GM10847 (cell line): ENCODE results near the gene WDR31.

ENCODE experiments used
- POLR2A ChIP-seq: IDR thresholded peaks from 2 replicates; pipeline ENCODE4 v1.6.1; 2011; ENCODE audit not compliant: insufficient read length; ENCODE audit errors: extremely low read depth

The WDR31 gene

GRCh38 chr9:113368982-113369854 is 29.1 kb upstream of the WDR31 start:
- no peak for TF ChIP-seq POLR2A

GRCh38 chr9:113368348-113368981 is 28.4 kb upstream of the WDR31 start:
- no peak for TF ChIP-seq POLR2A

GRCh38 chr9:113364951-113365350 is 24.9 kb upstream of the WDR31 start:
- TF ChIP-seq POLR2A: no peak

GRCh38 chr9:113363336-113363735 is 23.3 kb upstream of the WDR31 start:
- TF ChIP-seq POLR2A: no peak

GRCh38 chr9:113361304-113362018 is 21.4 kb upstream of the WDR31 start:
- TF ChIP-seq POLR2A: no peak

GRCh38 chr9:113360242-113360842 is 20.3 kb upstream of the WDR31 start:
- no peak for TF ChIP-seq POLR2A

- no peak for TF ChIP-seq POLR2A
Observed at GRCh38 chr9:113359385-113359784, 19.3 kb upstream of the WDR31 start.

- TF ChIP-seq POLR2A: no peak
Observed at GRCh38 chr9:113356686-113357292, 16.7 kb upstream of the WDR31 start.

- TF ChIP-seq POLR2A: no peak
Observed at GRCh38 chr9:113355040-113355596, 15.0 kb upstream of the WDR31 start.

GRCh38 chr9:113352411-113352810 is 12.3 kb upstream of the WDR31 start:
- no peak for TF ChIP-seq POLR2A

GRCh38 chr9:113352006-113352405 is 11.9 kb upstream of the WDR31 start:
- no peak for TF ChIP-seq POLR2A

GRCh38 chr9:113350937-113351336 is 10.9 kb upstream of the WDR31 start:
- TF ChIP-seq POLR2A: no peak

- TF ChIP-seq POLR2A: no peak
Observed at GRCh38 chr9:113350107-113350661, 10.1 kb upstream of the WDR31 start.

GRCh38 chr9:113349445-113350094 is 9.5 kb upstream of the WDR31 start, which contains the start of gene BSPRY:
BSPRY (plus strand) TSS chr9:113349541; CDS start chr9:113349580, 39 bp downstream.
- no peak for TF ChIP-seq POLR2A
